HepG2 (cell line): ENCODE data around the gene CHST4. TPM values are rescaled to one million over a fixed set of nuclear protein-coding genes. Genes with fewer than 3 reads are reported as not detected.

Experiments
- ASH2L ChIP-seq: fragments of 300-600, 200-600 bp; sonication (generic); IDR thresholded peaks from 2 replicates; pipeline ENCODE4 v1.7.0; 2017; ENCODE audit warnings: low read depth, mild to moderate bottlenecking, moderate library complexity, mixed read lengths, low read length; ENCODE audit not compliant: insufficient read length
- ATF7-NPFF ChIP-seq: sonication (generic); formaldehyde crosslinking; IDR thresholded peaks from 2 replicates; pipeline ENCODE4 v1.8.1; 2023; ENCODE audit warnings: mild to moderate bottlenecking, low read depth, missing genetic modification reagents, moderate library complexity
- BHLHE40 ChIP-seq: IDR thresholded peaks from 2 replicates; pipeline ENCODE4 v1.6.1; 2011; ENCODE audit warnings: low read length, improper control_type of control experiment
- FOXA3 ChIP-seq: IDR thresholded peaks from 2 replicates; pipeline ENCODE4 v1.6.1; 2016; ENCODE audit warnings: missing genetic modification reagents, missing compliant biosample characterization
- GFI1 ChIP-seq: sonication (generic); formaldehyde crosslinking; IDR thresholded peaks from 2 replicates; pipeline ENCODE4 v1.5.0; 2020; ENCODE audit warnings: missing genetic modification reagents, mild to moderate bottlenecking, borderline replicate concordance
- HNRNPUL1 ChIP-seq: fragments of 200-400 bp; formaldehyde crosslinking; IDR thresholded peaks from 2 replicates; pipeline ENCODE4 v1.6.1; 2017; ENCODE audit warnings: low read depth, mild to moderate bottlenecking, low read length, moderate library complexity
- HOXA7 ChIP-seq: sonication (generic); formaldehyde crosslinking; IDR thresholded peaks from 2 replicates; pipeline ENCODE4 v1.8.1; 2022; ENCODE audit warnings: mild to moderate bottlenecking, missing genetic modification reagents, moderate library complexity
- MXI1 ChIP-seq: IDR thresholded peaks from 3 replicates; pipeline ENCODE4 v1.6.1; 2012; ENCODE audit warnings: low read depth, low read length, inconsistent platforms, borderline replicate concordance
- RELA ChIP-seq: sonication (generic); formaldehyde crosslinking; IDR thresholded peaks from 2 replicates; pipeline ENCODE4 v1.4.0; 2020; ENCODE audit warnings: missing genetic modification reagents
- SSRP1 ChIP-seq: IDR thresholded peaks from 2 replicates; pipeline ENCODE4 v1.6.1; 2016; ENCODE audit warnings: control low read depth
- ZFX ChIP-seq: sonication (generic); formaldehyde crosslinking; IDR thresholded peaks from 2 replicates; pipeline ENCODE4 v1.4.0; 2020; ENCODE audit warnings: mild to moderate bottlenecking, low read depth, missing genetic modification reagents, moderate library complexity
- ZNF225 ChIP-seq: sonication (generic); formaldehyde crosslinking; IDR thresholded peaks from 2 replicates; pipeline ENCODE4 v1.4.0; 2020; ENCODE audit warnings: mild to moderate bottlenecking, missing genetic modification reagents
- ZNF556 ChIP-seq: sonication (generic); formaldehyde crosslinking; IDR thresholded peaks from 2 replicates; pipeline ENCODE4 v1.4.0; 2020; ENCODE audit warnings: mild to moderate bottlenecking, missing genetic modification reagents, borderline replicate concordance
- ZNF557 ChIP-seq: sonication (generic); formaldehyde crosslinking; IDR thresholded peaks from 2 replicates; pipeline ENCODE4 v1.4.0; 2020; ENCODE audit warnings: missing genetic modification reagents
- ZNF562 ChIP-seq: sonication (generic); formaldehyde crosslinking; IDR thresholded peaks from 2 replicates; pipeline ENCODE4 v1.8.0; 2022; ENCODE audit warnings: missing genetic modification reagents, borderline replicate concordance
- ZNF839 ChIP-seq: sonication (generic); formaldehyde crosslinking; IDR thresholded peaks from 2 replicates; pipeline ENCODE4 v1.4.0; 2020; ENCODE audit warnings: missing genetic modification reagents, mild to moderate bottlenecking, borderline replicate concordance
- polyA plus RNA-seq, 8 experiments: library from polyadenylated mRNA; depleted of rRNA in 3 of 8; stranded (reverse) in 7 of 8; unstranded in 1 of 8; fragments of >200 nt; fragmentation: Illumina TruSeq in 4 of 8; extraction: Trizol in 4 of 8; gene quantifications; 2 replicates each; pipeline versions ENCODE4 v1.2.1 to v1.2.3, GENCODE V29; 2011 to 2016; ENCODE audit warnings: low read depth in 4 of 8, missing spikeins in 1 of 8, mixed read lengths in 1 of 8; ENCODE audit not compliant: insufficient read depth in 1 of 8
- total RNA-seq, 5 experiments: library from RNA; depleted of rRNA; stranded (reverse); fragments of >200 nt; fragmentation: Illumina TruSeq; extraction: Trizol; gene quantifications; 2 replicates each; pipeline ENCODE4 v1.2.3, GENCODE V29; 2016; ENCODE audit warnings: low read depth in 1 of 5
- TF ChIP-seq, protein P1 (sequence below), 2 experiments: sonication (generic) in 1 of 2; formaldehyde crosslinking in 1 of 2; IDR thresholded peaks; 2 replicates each; pipeline versions ENCODE4 v1.4.0 to v1.6.1; 2016 to 2020; ENCODE audit warnings: borderline replicate concordance in 1 of 2, low read depth in 1 of 2, mild to moderate bottlenecking in 1 of 2, missing genetic modification reagents in 1 of 2
- TF ChIP-seq, protein P2 (sequence below): sonication (generic); formaldehyde crosslinking; conservative IDR thresholded peaks from 2 replicates; pipeline ENCODE4 v1.4.0; 2020; ENCODE audit warnings: missing genetic modification reagents
- TF ChIP-seq, protein P3 (sequence below): sonication (generic); formaldehyde crosslinking; IDR thresholded peaks from 2 replicates; pipeline ENCODE4 v1.8.0; 2022; ENCODE audit warnings: missing genetic modification reagents, mild to moderate bottlenecking, moderate library complexity, borderline replicate concordance

Gene CHST4
- total and polyA plus RNA-seq, 2 of the 13 experiments (the other 11 are each of a cell fraction or from before 2014, with no cell fraction given): not detected

DNA sequence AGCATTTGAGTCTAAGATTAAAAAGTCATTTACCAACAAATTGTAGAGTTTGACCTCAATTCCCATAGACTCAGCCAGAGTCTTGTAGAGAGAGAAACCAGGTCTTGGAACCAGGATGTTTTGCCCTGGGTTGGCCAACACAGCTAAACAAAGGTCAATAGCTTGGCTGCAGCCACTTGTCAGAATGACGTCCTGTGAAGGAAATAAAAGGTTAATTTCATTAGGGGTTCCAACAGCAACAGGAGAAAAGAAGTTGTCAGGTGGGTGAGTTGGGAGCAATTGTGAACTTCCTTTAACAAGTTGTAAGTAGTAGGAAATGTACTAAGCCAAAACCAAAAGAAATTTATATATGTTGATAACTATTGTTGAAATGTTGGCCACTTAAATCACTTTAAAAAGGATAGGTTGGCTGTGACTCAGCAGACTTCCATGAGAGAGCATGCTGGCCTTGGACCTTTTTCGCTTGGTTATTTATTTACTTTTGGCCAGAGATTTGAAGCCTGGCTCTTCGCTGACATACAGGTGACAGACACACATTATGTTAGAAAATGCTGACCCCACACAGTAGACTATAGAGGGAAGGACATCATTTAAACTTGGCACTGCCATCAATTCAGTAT is 46.4 kb downstream of the CHST4 start (continued):
- 0 out of 2 replicates have a peak, but pooled peaks have one; percentile 31 for TF ChIP-seq ZNF556 (CRISPR knock-in tag)
- TF ChIP-seq ZNF839 (CRISPR knock-in tag): no peak
- peak; percentile 52; the same call in 1 of the 2 replicates for TF ChIP-seq GFI1 (CRISPR knock-in tag)
- TF ChIP-seq RELA (CRISPR knock-in tag): no peak
- peak; percentile 79; the same call in 1 of the 3 replicates for TF ChIP-seq MXI1
- TF ChIP-seq ATF7-NPFF: no peak
- peak; percentile 78 for TF ChIP-seq FOXA3 (CRISPR knock-in tag)
- peak; percentile 98 for TF ChIP-seq ASH2L
- TF ChIP-seq SSRP1 (CRISPR knock-in tag): peak; percentile 90; the same call in 1 of the 2 replicates
- TF ChIP-seq, protein P1, sequence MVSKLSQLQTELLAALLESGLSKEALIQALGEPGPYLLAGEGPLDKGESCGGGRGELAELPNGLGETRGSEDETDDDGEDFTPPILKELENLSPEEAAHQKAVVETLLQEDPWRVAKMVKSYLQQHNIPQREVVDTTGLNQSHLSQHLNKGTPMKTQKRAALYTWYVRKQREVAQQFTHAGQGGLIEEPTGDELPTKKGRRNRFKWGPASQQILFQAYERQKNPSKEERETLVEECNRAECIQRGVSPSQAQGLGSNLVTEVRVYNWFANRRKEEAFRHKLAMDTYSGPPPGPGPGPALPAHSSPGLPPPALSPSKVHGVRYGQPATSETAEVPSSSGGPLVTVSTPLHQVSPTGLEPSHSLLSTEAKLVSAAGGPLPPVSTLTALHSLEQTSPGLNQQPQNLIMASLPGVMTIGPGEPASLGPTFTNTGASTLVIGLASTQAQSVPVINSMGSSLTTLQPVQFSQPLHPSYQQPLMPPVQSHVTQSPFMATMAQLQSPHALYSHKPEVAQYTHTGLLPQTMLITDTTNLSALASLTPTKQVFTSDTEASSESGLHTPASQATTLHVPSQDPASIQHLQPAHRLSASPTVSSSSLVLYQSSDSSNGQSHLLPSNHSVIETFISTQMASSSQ (IDR thresholded peaks at IDR 0.05; ENCODE audit: low read depth): peak; percentile 81; the same call in 1 of the 2 replicates
- TF ChIP-seq, protein P1 (CRISPR knock-in tag; IDR thresholded peaks at IDR 0.05; ENCODE audit: borderline replicate concordance): peak; percentile 83; the same call in 1 of the 2 replicates
- TF ChIP-seq ZFX (CRISPR knock-in tag): peak; percentile 29; the same call in 1 of the 2 replicates
- peak; percentile 33; the same call in 1 of the 2 replicates for TF ChIP-seq ZNF557 (CRISPR knock-in tag)
- TF ChIP-seq, protein P2, sequence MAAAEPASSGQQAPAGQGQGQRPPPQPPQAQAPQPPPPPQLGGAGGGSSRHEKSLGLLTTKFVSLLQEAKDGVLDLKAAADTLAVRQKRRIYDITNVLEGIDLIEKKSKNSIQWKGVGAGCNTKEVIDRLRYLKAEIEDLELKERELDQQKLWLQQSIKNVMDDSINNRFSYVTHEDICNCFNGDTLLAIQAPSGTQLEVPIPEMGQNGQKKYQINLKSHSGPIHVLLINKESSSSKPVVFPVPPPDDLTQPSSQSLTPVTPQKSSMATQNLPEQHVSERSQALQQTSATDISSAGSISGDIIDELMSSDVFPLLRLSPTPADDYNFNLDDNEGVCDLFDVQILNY (CRISPR knock-in tag): no peak
- no peak for TF ChIP-seq BHLHE40
- TF ChIP-seq HOXA7 (CRISPR knock-in tag): no peak
- no peak for TF ChIP-seq ZNF225 (CRISPR knock-in tag)
- TF ChIP-seq ZNF562 (CRISPR knock-in tag): no peak
- TF ChIP-seq, protein P3, sequence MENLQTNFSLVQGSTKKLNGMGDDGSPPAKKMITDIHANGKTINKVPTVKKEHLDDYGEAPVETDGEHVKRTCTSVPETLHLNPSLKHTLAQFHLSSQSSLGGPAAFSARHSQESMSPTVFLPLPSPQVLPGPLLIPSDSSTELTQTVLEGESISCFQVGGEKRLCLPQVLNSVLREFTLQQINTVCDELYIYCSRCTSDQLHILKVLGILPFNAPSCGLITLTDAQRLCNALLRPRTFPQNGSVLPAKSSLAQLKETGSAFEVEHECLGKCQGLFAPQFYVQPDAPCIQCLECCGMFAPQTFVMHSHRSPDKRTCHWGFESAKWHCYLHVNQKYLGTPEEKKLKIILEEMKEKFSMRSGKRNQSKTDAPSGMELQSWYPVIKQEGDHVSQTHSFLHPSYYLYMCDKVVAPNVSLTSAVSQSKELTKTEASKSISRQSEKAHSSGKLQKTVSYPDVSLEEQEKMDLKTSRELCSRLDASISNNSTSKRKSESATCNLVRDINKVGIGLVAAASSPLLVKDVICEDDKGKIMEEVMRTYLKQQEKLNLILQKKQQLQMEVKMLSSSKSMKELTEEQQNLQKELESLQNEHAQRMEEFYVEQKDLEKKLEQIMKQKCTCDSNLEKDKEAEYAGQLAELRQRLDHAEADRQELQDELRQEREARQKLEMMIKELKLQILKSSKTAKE (CRISPR knock-in tag): no peak
- TF ChIP-seq HNRNPUL1: 0 out of 2 replicates have a peak, but pooled peaks have one; percentile 17
